HEK293 (cell line): Measurements from ENCODE around the gene PRTG.

Experiments used
- KLF16 ChIP-seq: fragments of 450-650 bp; formaldehyde crosslinking; IDR thresholded peaks from 2 replicates; pipeline ENCODE4 v1.5.1; 2017; ENCODE audit warnings: missing biosample characterization, missing genetic modification characterization
- TCF7L2 ChIP-seq: IDR thresholded peaks from 2 replicates; pipeline ENCODE4 v1.6.1; 2011; ENCODE audit warnings: low read depth, mild to moderate bottlenecking, inconsistent platforms, low read length, moderate library complexity, borderline replicate concordance
- ZEB2 ChIP-seq: fragments of 450-650 bp; formaldehyde crosslinking; IDR thresholded peaks from 2 replicates; pipeline ENCODE4 v1.5.1; 2016; ENCODE audit warnings: missing biosample characterization, missing genetic modification characterization
- ZNF155 ChIP-seq: fragments of 450-650 bp; formaldehyde crosslinking; IDR thresholded peaks from 2 replicates; pipeline ENCODE4 v1.5.1; 2016; ENCODE audit warnings: missing biosample characterization, missing genetic modification characterization
- ZNF239 ChIP-seq: fragments of 450-650 bp; formaldehyde crosslinking; IDR thresholded peaks from 2 replicates; pipeline ENCODE4 v1.5.1; 2016; ENCODE audit warnings: missing biosample characterization, missing genetic modification characterization
- ZNF37A ChIP-seq: fragments of 450-650 bp; IDR thresholded peaks from 2 replicates; pipeline ENCODE4 v1.5.1; 2018; ENCODE audit warnings: missing biosample characterization, missing genetic modification characterization
- ZNF561 ChIP-seq: fragments of 450-650 bp; IDR thresholded peaks from 2 replicates; pipeline ENCODE4 v1.5.1; 2018; ENCODE audit warnings: missing biosample characterization, missing genetic modification characterization, borderline replicate concordance
- TF ChIP-seq, protein P1 (sequence below): fragments of 450-650 bp; formaldehyde crosslinking; IDR thresholded peaks from 2 replicates; pipeline ENCODE4 v1.5.1; 2016; ENCODE audit warnings: missing biosample characterization, missing genetic modification characterization
- TF ChIP-seq, protein P2 (sequence below): fragments of 450-650 bp; formaldehyde crosslinking; IDR thresholded peaks from 2 replicates; pipeline ENCODE4 v1.5.1; 2016; ENCODE audit warnings: missing biosample characterization, missing genetic modification characterization
- TF ChIP-seq, protein P3 (sequence below): IDR thresholded peaks from 2 replicates; pipeline ENCODE4 v1.6.1; 2011; ENCODE audit warnings: mild to moderate bottlenecking, low read depth, low read length, borderline replicate concordance
- TF ChIP-seq, protein P4 (sequence below): fragments of 450-650 bp; formaldehyde crosslinking; IDR thresholded peaks from 2 replicates; pipeline ENCODE4 v1.5.1; 2017; ENCODE audit warnings: missing biosample characterization, mild to moderate bottlenecking, missing genetic modification characterization, moderate library complexity
- TF ChIP-seq, protein P5 (sequence below): fragments of 450-650 bp; formaldehyde crosslinking; IDR thresholded peaks from 2 replicates; pipeline ENCODE4 v1.5.1; 2016; ENCODE audit warnings: missing biosample characterization, missing genetic modification characterization, low read depth
- TF ChIP-seq, protein P6 (sequence below): sonication (generic); formaldehyde crosslinking; IDR thresholded peaks from 2 replicates; pipeline ENCODE4 v1.8.1; 2022; ENCODE audit warnings: mild to moderate bottlenecking, moderate library complexity, missing genetic modification reagents

DNA sequence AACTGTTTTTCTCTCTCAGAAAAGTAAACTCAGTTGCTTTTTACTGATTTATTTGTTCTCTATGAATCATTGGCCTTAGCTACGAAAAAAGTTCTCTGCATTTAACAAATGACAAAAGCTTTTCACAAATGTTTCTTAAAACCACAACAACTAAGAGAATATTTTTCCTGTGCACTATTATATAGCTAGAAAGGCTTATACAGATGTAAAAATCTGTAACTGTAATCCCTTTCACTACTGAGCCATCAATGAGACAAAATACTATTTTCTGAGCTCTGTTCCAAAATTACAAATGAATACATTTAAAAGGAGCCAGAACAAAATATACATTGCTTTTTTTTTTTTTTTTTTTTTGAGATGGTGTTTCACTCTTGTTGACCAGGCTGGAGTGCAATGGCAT, 109.2 kb downstream of the PRTG start:
- TF ChIP-seq TCF7L2 (no peak), ZNF37A (tag by site-specific recombination) (no peak), ZNF155 (no peak), ZNF561 (no peak), ZEB2 (no peak), ZNF239 (no peak), KLF16 (no peak)
- TF ChIP-seq, protein P1, sequence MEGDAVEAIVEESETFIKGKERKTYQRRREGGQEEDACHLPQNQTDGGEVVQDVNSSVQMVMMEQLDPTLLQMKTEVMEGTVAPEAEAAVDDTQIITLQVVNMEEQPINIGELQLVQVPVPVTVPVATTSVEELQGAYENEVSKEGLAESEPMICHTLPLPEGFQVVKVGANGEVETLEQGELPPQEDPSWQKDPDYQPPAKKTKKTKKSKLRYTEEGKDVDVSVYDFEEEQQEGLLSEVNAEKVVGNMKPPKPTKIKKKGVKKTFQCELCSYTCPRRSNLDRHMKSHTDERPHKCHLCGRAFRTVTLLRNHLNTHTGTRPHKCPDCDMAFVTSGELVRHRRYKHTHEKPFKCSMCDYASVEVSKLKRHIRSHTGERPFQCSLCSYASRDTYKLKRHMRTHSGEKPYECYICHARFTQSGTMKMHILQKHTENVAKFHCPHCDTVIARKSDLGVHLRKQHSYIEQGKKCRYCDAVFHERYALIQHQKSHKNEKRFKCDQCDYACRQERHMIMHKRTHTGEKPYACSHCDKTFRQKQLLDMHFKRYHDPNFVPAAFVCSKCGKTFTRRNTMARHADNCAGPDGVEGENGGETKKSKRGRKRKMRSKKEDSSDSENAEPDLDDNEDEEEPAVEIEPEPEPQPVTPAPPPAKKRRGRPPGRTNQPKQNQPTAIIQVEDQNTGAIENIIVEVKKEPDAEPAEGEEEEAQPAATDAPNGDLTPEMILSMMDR (tag by site-specific recombination), result no peak
- TF ChIP-seq, protein P2, sequence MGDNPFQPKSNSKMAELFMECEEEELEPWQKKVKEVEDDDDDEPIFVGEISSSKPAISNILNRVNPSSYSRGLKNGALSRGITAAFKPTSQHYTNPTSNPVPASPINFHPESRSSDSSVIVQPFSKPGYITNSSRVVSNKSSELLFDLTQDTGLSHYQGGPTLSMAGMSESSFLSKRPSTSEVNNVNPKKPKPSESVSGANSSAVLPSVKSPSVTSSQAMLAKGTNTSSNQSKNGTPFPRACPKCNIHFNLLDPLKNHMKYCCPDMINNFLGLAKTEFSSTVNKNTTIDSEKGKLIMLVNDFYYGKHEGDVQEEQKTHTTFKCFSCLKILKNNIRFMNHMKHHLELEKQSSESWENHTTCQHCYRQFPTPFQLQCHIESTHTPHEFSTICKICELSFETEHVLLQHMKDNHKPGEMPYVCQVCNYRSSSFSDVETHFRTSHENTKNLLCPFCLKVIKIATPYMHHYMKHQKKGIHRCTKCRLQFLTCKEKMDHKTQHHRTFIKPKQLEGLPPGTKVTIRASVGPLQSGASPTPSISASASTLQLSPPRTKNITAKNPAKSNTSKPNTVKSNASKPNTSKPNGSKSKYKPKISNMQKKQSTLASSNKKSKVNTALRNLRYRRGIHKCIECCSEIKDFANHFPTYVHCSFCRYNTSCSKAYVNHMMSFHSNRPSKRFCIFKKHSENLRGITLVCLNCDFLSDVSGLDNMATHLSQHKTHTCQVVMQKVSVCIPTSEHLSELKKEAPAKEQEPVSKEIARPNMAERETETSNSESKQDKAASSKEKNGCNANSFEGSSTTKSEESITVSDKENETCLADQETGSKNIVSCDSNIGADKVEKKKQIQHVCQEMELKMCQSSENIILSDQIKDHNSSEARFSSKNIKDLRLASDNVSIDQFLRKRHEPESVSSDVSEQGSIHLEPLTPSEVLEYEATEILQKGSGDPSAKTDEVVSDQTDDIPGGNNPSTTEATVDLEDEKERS (tag by site-specific recombination), result no peak
- TF ChIP-seq, protein P3, sequence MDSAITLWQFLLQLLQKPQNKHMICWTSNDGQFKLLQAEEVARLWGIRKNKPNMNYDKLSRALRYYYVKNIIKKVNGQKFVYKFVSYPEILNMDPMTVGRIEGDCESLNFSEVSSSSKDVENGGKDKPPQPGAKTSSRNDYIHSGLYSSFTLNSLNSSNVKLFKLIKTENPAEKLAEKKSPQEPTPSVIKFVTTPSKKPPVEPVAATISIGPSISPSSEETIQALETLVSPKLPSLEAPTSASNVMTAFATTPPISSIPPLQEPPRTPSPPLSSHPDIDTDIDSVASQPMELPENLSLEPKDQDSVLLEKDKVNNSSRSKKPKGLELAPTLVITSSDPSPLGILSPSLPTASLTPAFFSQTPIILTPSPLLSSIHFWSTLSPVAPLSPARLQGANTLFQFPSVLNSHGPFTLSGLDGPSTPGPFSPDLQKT, result no peak
- TF ChIP-seq, protein P4, sequence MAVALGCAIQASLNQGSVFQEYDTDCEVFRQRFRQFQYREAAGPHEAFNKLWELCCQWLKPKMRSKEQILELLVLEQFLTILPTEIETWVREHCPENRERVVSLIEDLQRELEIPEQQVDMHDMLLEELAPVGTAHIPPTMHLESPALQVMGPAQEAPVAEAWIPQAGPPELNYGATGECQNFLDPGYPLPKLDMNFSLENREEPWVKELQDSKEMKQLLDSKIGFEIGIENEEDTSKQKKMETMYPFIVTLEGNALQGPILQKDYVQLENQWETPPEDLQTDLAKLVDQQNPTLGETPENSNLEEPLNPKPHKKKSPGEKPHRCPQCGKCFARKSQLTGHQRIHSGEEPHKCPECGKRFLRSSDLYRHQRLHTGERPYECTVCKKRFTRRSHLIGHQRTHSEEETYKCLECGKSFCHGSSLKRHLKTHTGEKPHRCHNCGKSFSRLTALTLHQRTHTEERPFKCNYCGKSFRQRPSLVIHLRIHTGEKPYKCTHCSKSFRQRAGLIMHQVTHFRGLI (tag by site-specific recombination), result no peak
- TF ChIP-seq, protein P5, sequence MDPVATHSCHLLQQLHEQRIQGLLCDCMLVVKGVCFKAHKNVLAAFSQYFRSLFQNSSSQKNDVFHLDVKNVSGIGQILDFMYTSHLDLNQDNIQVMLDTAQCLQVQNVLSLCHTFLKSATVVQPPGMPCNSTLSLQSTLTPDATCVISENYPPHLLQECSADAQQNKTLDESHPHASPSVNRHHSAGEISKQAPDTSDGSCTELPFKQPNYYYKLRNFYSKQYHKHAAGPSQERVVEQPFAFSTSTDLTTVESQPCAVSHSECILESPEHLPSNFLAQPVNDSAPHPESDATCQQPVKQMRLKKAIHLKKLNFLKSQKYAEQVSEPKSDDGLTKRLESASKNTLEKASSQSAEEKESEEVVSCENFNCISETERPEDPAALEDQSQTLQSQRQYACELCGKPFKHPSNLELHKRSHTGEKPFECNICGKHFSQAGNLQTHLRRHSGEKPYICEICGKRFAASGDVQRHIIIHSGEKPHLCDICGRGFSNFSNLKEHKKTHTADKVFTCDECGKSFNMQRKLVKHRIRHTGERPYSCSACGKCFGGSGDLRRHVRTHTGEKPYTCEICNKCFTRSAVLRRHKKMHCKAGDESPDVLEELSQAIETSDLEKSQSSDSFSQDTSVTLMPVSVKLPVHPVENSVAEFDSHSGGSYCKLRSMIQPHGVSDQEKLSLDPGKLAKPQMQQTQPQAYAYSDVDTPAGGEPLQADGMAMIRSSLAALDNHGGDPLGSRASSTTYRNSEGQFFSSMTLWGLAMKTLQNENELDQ (tag by site-specific recombination), result no peak
- TF ChIP-seq, protein P6, sequence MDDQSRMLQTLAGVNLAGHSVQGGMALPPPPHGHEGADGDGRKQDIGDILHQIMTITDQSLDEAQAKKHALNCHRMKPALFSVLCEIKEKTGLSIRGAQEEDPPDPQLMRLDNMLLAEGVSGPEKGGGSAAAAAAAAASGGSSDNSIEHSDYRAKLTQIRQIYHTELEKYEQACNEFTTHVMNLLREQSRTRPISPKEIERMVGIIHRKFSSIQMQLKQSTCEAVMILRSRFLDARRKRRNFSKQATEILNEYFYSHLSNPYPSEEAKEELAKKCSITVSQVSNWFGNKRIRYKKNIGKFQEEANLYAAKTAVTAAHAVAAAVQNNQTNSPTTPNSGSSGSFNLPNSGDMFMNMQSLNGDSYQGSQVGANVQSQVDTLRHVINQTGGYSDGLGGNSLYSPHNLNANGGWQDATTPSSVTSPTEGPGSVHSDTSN (CRISPR knock-in tag), result no peak
